HepG2 (cell line): ENCODE measurements around the gene KISS1R. TPM values are rescaled to one million over a fixed set of nuclear protein-coding genes. Genes with fewer than 3 reads are reported as not detected.

ENCODE experiments used
- GMEB2 ChIP-seq: IDR thresholded peaks from 2 replicates; pipeline ENCODE4 v1.6.1; 2016; ENCODE audit warnings: missing biosample characterization, missing genetic modification reagents, low read depth
- LBX2 ChIP-seq: sonication (generic); formaldehyde crosslinking; IDR thresholded peaks from 2 replicates; pipeline ENCODE4 v1.5.0; 2020; ENCODE audit warnings: missing genetic modification reagents, mild to moderate bottlenecking, borderline replicate concordance
- PHF20 ChIP-seq: sonication (generic); formaldehyde crosslinking; IDR thresholded peaks from 2 replicates; pipeline ENCODE4 v1.5.0; 2020; ENCODE audit warnings: mild to moderate bottlenecking, missing genetic modification reagents
- TFDP1 ChIP-seq: IDR thresholded peaks from 2 replicates; pipeline ENCODE4 v1.6.1; 2016; ENCODE audit warnings: missing compliant biosample characterization, missing genetic modification reagents, borderline replicate concordance
- TRAFD1 ChIP-seq: sonication (generic); formaldehyde crosslinking; IDR thresholded peaks from 2 replicates; pipeline ENCODE4 v1.5.1; 2020; ENCODE audit warnings: missing genetic modification reagents, mild to moderate bottlenecking, borderline replicate concordance
- ZBTB34 ChIP-seq: sonication (generic); formaldehyde crosslinking; IDR thresholded peaks from 2 replicates; pipeline ENCODE4 v1.8.0; 2022; ENCODE audit warnings: mild to moderate bottlenecking, missing genetic modification reagents
- ZNF136 ChIP-seq: sonication (generic); formaldehyde crosslinking; IDR thresholded peaks from 2 replicates; pipeline ENCODE4 v1.8.1; 2022; ENCODE audit warnings: low read depth, mild to moderate bottlenecking, moderate library complexity, missing genetic modification reagents
- ZNF296 ChIP-seq: sonication (generic); formaldehyde crosslinking; conservative IDR thresholded peaks from 2 replicates; pipeline ENCODE4 v1.5.0; 2020; ENCODE audit warnings: mild to moderate bottlenecking, missing genetic modification reagents
- ZNF318 ChIP-seq: sonication (generic); formaldehyde crosslinking; IDR thresholded peaks from 2 replicates; pipeline ENCODE4 v1.4.0; 2020; ENCODE audit warnings: mild to moderate bottlenecking, missing genetic modification reagents
- ZNF614 ChIP-seq: IDR thresholded peaks from 2 replicates; pipeline ENCODE4 v1.6.1; 2018; ENCODE audit warnings: missing biosample characterization, missing genetic modification reagents, inconsistent platforms, borderline replicate concordance
- ZNF850 ChIP-seq: sonication (generic); formaldehyde crosslinking; conservative IDR thresholded peaks from 2 replicates; pipeline ENCODE4 v1.9.0; 2021; ENCODE audit warnings: mild to moderate bottlenecking, missing genetic modification reagents
- ZNF878 ChIP-seq: sonication (generic); formaldehyde crosslinking; IDR thresholded peaks from 2 replicates; pipeline ENCODE4 v1.8.1; 2023; ENCODE audit warnings: mild to moderate bottlenecking, missing genetic modification reagents, moderate library complexity
- polyA plus RNA-seq, 8 experiments: library from polyadenylated mRNA; depleted of rRNA in 3 of 8; stranded (reverse) in 7 of 8; unstranded in 1 of 8; fragments of >200 nt; fragmentation: Illumina TruSeq in 4 of 8; extraction: Trizol in 4 of 8; gene quantifications; 2 replicates each; pipeline versions ENCODE4 v1.2.1 to v1.2.3, GENCODE V29; 2011 to 2016; ENCODE audit warnings: low read depth in 4 of 8, missing spikeins in 1 of 8, mixed read lengths in 1 of 8; ENCODE audit not compliant: insufficient read depth in 1 of 8
- total RNA-seq, 5 experiments: library from RNA; depleted of rRNA; stranded (reverse); fragments of >200 nt; fragmentation: Illumina TruSeq; extraction: Trizol; gene quantifications; 2 replicates each; pipeline ENCODE4 v1.2.3, GENCODE V29; 2016; ENCODE audit warnings: low read depth in 1 of 5

KISS1R gene
- total and polyA plus RNA-seq, 2 of the 13 experiments (the other 11 are each of a cell fraction or from before 2014, with no cell fraction given) = 1.1 to 10.2 TPM

GRCh38 chr19:917323-918151 is at the start of gene KISS1R (continued):
- TF ChIP-seq ZNF318 (CRISPR knock-in tag) (no peak), ZNF614 (CRISPR knock-in tag) (peak; percentile 81; the same call in 1 of the 2 replicates), LBX2 (CRISPR knock-in tag) (no peak), ZBTB34 (CRISPR knock-in tag) (0 out of 2 replicates have a peak, but pooled peaks have one; percentile 58), TFDP1 (CRISPR knock-in tag) (peak; percentile 44; the same call in 1 of the 2 replicates), ZNF296 (no peak), ZNF850 (CRISPR knock-in tag) (no peak), ZNF878 (CRISPR knock-in tag) (no peak), PHF20 (CRISPR knock-in tag) (peak; percentile 61; the same call in 1 of the 2 replicates), GMEB2 (CRISPR knock-in tag) (no peak), TRAFD1 (CRISPR knock-in tag) (no peak), ZNF136 (CRISPR knock-in tag) (no peak)
